ENCODE results near the gene OR2A25.

OR2A25 gene

GRCh38 chr7:144085978-144086377 is 16.4 kb downstream of the OR2A25 start, which contains the start of gene OR2A12:
Gene OR2A12 (plus strand): TSS chr7:144086278. CDS start chr7:144095108, 8,830 bp downstream.
- DNase-seq, result no peak

- DNase-seq, result no peak
Measured at GRCh38 chr7:144086730-144087129, 17.1 kb downstream of the OR2A25 start.

GRCh38 chr7:144087230-144087629 is 17.6 kb downstream of the OR2A25 start:
- no peak for DNase-seq

GRCh38 chr7:144090667-144091066 is 21.1 kb downstream of the OR2A25 start:
- no peak for DNase-seq

GRCh38 chr7:144098776-144099175 is 29.2 kb downstream of the OR2A25 start:
- DNase-seq, result no peak

GRCh38 chr7:144100607-144101006 is 31.0 kb downstream of the OR2A25 start:
- DNase-seq, result no peak

GRCh38 chr7:144102041-144102440 is 32.4 kb downstream of the OR2A25 start:
- no peak for DNase-seq

- no peak for DNase-seq
Measured at GRCh38 chr7:144105211-144105610, 35.6 kb downstream of the OR2A25 start.

GRCh38 chr7:144109283-144109682 is 39.7 kb downstream of the OR2A25 start, which contains the start of gene OR2A2:
Gene OR2A2 (plus strand): TSS chr7:144109583. CDS start chr7:144109583, 0 bp downstream.
- DNase-seq, result no peak

GRCh38 chr7:144110272-144110671 is 40.7 kb downstream of the OR2A25 start:
- DNase-seq, result no peak

GRCh38 chr7:144113651-144114050 is 44.0 kb downstream of the OR2A25 start:
- DNase-seq, result no peak

GRCh38 chr7:144118341-144118740 is 48.7 kb downstream of the OR2A25 start:
- no peak for DNase-seq

- no peak for DNase-seq
Measured at GRCh38 chr7:144122876-144123275, 53.3 kb downstream of the OR2A25 start, which contains the start of gene OR2A14. Gene OR2A14 (plus strand): TSS chr7:144123176. CDS start chr7:144129113, 5,937 bp downstream.
